EH (cell line): ENCODE measurements around the gene PEAK3.

Experiments used
- DNase-seq: peaks from one replicate; pipeline ENCODE4 v3.0.0-alpha.2; 2015; ENCODE audit warnings: low read depth

PEAK3 gene

GRCh38 chr19:2249880-2250765 lies 31.9 kb downstream of the PEAK3 start:
- DNase-seq: no peak

DNA sequence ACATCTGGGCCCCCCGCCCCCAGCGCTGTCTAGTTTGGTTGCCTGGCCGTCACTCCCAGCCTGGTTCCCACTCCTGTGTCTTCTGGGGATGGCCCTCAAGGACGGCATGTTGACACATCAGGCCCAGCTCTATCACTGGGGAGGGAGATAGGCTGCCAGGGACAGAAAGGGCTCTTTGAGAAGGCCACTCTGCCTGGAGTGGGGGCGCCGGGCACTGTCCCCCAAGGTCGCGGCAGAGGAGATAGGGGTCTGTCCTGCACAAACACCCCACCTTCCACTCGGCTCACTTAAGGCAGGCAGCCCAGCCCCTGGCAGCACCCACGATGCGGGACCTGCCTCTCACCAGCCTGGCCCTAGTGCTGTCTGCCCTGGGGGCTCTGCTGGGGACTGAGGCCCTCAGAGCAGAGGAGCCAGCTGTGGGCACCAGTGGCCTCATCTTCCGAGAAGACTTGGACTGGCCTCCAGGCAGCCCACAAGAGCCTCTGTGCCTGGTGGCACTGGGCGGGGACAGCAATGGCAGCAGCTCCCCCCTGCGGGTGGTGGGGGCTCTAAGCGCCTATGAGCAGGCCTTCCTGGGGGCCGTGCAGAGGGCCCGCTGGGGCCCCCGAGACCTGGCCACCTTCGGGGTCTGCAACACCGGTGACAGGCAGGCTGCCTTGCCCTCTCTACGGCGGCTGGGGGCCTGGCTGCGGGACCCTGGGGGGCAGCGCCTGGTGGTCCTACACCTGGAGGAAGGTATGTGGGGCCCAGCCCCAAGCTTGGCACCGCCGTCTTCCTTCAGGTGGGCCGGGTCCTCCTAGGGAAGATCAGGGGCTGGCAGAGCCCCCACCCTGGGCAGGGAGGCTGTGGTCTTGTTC lies 32.7 kb downstream of the PEAK3 start, which contains the start of gene AMH:
Gene AMH (plus strand): TSS at position 314 of the 857 bp plus-strand sequence. CDS start 10 bp downstream, at position 324.
- DNase-seq: no peak

GRCh38 chr19:2248136-2249009 lies 33.6 kb downstream of the PEAK3 start:
- DNase-seq: no peak

DNA sequence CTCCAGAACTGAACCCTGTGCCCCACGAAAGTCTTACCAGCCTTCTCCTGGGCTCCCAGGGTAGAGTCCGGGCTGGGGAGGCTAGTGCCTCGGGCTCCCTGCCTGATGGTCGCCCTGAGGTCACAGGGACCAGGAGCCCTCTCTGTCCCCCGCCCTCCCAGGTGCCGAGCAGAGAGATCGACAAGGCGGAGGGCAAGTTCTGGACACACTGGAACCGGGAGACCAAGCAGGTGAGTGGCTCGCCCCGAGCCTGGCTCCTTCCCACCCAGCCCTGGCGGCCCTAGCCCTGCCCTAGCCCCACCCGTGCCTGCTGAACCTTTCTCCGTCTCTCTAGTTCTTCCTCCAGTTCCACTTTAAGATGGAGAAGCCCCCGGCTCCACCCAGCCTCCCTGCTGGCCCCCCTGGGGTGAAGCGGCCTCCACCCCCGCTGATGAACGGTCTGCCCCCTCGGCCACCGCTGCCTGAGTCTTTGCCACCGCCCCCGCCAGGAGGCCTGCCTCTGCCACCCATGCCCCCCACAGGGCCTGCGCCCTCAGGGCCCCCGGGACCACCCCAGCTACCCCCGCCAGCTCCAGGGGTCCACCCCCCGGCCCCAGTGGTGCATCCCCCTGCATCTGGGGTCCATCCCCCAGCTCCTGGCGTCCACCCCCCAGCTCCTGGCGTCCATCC lies 34.4 kb downstream of the PEAK3 start:
- no peak for DNase-seq

GRCh38 chr19:2246801-2247361 lies 35.1 kb downstream of the PEAK3 start:
- DNase-seq: peak; percentile 75

GRCh38 chr19:2246014-2246620 lies 35.9 kb downstream of the PEAK3 start:
- DNase-seq: no peak

GRCh38 chr19:2245273-2245672 lies 36.7 kb downstream of the PEAK3 start:
- DNase-seq: no peak

DNA sequence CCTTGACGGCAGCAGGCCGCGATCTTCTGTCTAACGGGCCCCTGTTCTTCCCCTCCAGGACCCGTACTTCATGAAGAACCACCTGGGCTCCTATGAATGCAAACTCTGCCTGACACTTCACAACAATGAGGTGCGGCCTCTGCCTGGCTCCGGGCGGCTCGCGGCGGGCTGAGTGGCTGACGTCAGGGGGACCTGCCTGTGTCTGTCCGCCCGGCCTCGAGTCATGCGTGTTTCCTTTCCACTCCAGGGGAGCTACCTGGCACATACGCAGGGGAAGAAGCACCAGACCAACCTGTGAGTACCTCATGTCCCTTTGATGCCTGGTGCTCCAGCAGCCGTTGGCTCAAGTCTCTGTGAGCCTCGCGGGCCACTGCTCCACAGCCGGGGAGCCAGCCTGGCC lies 37.5 kb downstream of the PEAK3 start:
- no peak for DNase-seq

DNA sequence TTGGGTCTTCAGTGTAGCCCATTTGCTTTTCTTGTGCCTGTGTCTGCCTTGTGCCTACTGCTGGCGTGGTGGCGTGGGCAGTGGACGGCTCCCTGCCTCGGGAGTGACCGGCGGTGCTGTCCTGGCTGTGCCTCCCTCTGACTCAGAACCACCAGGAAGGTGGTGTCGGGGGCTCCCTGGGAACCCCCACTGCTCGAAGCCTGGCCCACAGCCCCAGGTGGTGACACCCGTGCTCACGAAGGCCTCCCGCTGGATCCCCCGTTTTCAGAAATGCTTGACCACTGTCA lies 37.9 kb downstream of the PEAK3 start:
- DNase-seq: no peak

DNA sequence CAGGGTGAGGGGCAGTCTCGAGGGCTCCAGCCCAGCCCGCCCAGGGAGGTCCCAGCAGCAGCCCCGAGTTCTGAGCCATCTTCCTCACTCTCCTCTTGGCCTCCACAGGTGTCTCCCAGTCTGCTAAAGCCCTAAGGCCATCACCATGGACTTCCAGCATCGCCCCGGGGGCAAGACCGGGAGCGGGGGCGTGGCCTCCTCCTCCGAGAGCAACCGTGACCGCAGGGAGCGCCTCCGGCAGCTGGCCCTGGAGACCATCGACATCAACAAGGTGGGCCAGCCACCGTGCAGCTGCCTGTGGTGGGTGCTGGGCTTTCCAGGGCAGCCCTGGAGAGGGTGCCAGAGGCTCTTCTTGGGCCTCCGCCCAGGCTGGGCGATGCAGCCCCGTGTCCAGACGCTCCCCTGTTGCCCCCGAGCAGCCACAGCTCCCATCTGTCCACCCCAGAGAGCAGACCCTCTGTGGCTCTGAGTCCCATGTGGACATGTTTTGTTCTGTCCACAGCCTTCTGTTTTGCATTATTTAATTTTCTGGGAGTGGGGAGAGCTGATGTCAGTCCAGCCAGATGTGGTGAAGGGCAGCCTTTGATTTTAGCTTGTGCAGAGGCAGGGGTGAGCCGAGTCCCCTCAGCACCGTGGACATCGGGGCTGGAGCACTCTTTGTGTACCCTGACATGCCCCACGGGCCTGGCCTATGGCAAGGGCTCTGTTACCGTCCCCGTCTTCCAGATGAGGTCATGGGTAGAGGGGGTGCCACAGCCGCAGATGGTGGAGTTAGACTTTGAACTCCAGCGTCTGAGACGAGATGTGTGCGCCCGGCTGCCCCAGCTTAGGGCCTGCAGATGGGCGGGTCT lies 38.5 kb downstream of the PEAK3 start:
- DNase-seq: no peak

- DNase-seq: no peak
These were observed 39.2 kb downstream of the PEAK3 start for GRCh38 chr19:2242816-2243215.

DNA sequence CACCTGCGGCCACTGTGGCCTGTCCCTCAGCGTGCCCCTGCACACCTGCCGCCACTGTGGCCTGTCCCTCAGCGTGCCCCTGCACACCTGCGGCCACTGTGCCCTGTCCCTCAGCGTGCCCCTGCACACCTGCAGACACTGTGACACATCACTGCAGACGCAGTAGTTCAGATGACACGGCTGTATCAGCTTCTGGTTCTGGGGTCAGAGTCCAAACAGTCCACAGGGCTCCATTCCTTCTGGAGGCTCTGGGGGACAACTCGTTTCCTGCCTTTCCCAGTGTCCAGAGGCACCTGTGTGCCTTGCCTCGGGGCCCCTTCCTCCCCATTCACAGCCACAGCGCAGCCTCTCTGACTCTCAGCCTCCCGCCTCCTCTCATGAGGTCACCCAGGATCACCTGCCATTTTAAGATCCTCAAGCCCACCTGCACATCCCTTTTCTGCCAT lies 39.9 kb downstream of the PEAK3 start:
- DNase-seq: no peak

DNA sequence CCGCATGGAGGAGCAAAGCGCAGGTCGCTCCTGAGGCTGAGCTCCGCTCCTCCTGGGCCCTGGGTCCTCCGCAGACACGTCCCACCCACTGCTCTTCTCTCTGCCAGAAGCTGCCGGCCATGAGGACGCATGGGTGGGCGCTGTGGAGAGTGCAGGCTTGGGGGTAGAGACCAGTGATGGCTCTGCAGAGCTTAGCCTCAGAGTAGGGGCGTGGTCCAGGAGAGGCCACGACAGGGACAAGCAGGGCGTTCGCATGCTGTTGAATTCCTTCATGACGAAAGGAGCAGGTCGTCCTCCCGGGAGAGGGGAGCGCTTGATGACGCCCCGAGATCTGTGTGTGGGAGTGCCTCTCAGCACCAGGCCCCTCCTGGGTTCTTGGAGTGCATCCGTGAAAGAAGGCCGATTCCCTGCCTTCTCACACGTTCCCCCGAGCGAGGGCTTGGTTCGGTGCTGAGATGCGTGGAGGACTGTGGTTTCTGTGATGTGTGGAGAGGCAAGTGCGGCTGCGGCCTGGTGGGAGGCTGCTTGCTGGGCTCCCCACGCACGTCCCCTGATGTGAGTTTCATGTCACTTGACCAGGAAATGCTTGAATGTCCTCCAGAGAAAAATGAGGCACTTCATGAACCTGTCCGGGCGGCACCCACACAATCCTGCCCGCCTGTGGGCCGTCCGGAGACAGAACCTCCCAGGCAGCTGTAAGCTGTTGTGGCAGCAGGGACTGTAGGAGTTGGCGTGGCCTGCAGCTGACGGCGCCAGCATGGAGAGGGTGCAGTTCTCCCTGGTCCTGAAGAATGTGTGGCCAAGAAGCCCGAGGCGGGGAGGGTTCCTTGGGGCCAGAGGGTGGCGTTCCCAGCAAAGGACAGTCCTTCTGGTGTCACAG lies 40.9 kb downstream of the PEAK3 start:
- peak; percentile 39 for DNase-seq

DNA sequence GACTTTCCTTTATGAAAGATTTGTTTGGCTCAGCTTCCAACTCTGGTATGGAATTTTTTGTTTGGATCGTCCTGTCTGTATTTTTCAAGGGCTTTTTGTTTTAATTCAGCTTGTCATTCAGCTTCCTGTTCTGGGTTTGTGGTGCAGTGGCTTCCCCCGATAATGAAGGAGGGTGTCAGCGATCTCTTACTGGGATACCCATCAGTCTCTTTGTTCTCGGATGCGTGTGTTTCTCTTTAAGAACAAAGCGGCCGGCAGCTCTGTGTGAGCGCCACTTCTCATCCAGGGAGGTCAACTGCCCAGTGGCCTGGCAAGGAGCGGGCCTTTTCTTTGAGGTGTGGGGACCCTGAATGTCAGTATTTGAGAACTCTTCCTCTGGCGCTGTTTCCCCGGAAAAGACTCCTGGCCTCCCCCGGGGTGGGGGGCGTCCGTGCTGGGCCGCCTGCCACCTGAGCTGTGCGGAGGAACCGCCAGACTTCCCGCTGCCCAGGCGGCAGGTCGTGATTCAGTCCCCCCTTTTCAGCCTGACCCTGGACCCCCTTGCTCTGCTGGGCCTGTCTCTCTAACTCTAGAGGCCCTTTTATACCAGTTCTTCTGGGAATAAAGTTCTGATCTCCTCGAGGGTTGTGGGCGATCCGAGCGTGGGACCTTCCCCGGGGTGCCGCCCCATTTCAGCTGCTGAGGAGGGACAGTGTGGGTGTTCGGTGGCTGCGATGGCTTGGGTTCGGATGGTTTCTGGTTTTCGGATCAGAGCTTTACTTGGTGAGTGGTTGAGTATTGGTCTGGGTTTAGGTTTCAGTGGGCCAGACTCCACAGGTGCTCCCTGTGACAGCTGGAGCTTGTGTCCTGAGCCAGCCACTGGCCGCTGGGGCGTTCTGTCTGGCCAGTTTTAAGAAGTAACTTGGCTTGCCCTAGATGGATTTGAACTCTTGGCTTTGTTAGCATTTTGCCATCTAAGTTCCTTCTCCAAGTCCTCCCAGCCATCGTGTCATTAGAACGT lies 41.9 kb downstream of the PEAK3 start:
- DNase-seq: peak; percentile 84

DNA sequence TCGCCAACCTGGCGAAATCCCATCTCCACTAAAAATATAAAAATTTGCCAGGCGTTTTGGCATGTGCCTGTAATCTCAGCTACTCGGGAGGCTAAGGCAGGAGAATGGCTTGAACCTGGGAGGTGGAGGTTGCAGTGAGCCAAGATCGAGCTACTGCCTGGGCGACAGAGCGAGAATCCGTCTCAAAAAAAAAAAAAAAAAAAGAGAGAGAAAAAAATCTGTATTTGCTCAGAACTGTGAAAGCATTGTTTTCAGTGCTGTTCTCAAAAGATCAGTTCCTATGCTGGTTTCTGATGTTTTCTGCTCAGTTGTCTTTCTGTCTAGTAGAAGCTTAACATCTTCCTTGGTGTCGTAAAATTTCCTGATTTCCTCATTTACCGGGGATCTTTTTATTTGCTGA lies 42.8 kb downstream of the PEAK3 start:
- DNase-seq: no peak

- no peak for DNase-seq
These were observed 44.2 kb downstream of the PEAK3 start for GRCh38 chr19:2237869-2238153.

DNA sequence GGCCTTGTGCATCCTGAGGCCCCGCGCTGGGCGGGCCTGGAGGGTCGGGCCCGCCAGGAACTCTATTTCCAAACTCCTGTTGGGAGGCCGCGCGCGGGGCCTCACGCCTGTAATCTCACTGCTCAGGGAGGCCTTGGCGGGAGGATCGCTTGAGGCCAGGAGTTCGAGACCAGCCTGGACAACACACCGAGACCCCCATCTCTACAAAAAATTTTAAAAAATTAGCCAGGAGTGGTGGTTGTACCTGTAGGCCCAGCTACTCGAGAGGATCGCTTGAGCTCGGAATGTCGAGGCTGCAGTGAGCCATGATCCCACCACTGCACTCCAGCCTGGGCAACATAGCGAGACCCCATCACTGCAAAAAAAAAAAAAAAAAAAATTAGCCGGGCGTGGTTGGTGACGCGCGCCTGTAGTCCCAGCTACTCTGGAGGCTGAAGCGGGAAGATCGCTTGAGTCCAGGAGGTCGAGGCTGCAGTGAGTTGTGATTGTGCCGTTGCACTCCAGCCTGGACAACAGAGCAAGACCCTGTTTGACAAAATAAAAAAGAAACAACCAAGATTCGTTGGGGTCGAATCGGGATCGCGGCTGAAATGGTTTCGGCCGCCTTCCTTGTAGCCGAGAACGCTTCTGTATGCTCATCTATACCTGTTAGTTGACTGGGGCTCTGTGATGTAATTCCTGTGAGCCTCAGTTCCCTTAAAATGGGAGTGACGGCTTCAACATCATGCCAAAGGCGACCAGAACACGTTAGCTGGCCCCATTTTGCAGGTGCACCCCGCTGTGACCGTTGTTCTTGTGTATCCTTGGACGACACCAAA lies 44.7 kb downstream of the PEAK3 start:
- no peak for DNase-seq
